ENCODE measurements around the gene CARMIL3. TPM values are rescaled to one million over a fixed set of nuclear protein-coding genes. Genes with fewer than 3 reads are reported as not detected.
"Not testable (repeated sequence)": the region's sequence is repeated elsewhere in the genome, so short reads cannot be mapped to it uniquely, and the experiment has no call there.

Gene CARMIL3
- total RNA-seq, 1 experiment from 2014 or later: not detected

GRCh38 chr14:24095271-24096068 is 43.7 kb downstream of the CARMIL3 start:
- DNase-seq (ENCODE audit: low read depth): no peak

GRCh38 chr14:24096545-24097181 is 44.9 kb downstream of the CARMIL3 start:
- no peak for DNase-seq (ENCODE audit: low read depth)

GRCh38 chr14:24098229-24098926 is 46.6 kb downstream of the CARMIL3 start:
- DNase-seq (ENCODE audit: low read depth): no peak

GRCh38 chr14:24098927-24099813 is 47.4 kb downstream of the CARMIL3 start:
- DNase-seq (ENCODE audit: low read depth): no peak

GRCh38 chr14:24100197-24100981 is 48.6 kb downstream of the CARMIL3 start:
- DNase-seq (ENCODE audit: low read depth): no peak

GRCh38 chr14:24100982-24101494 is 49.2 kb downstream of the CARMIL3 start:
- DNase-seq (ENCODE audit: low read depth): no peak

GRCh38 chr14:24102357-24103048 is 50.7 kb downstream of the CARMIL3 start:
- DNase-seq (ENCODE audit: low read depth): no peak

- DNase-seq (ENCODE audit: low read depth): no peak
These were observed 51.6 kb downstream of the CARMIL3 start for GRCh38 chr14:24103451-24103850.

GRCh38 chr14:24105609-24106239 is 53.9 kb downstream of the CARMIL3 start:
- not testable (repeated sequence) for DNase-seq (ENCODE audit: low read depth)

GRCh38 chr14:24106672-24107271 is 55.0 kb downstream of the CARMIL3 start:
- no peak for DNase-seq (ENCODE audit: low read depth)

GRCh38 chr14:24108336-24108874 is 56.6 kb downstream of the CARMIL3 start:
- no peak for DNase-seq (ENCODE audit: low read depth)

- peak; percentile 1 for DNase-seq (ENCODE audit: low read depth)
These were observed 58.3 kb downstream of the CARMIL3 start for GRCh38 chr14:24110060-24110459.

- DNase-seq (ENCODE audit: low read depth): no peak
These were observed 58.7 kb downstream of the CARMIL3 start for GRCh38 chr14:24110523-24110922.

GRCh38 chr14:24113379-24113800 is 61.6 kb downstream of the CARMIL3 start:
- DNase-seq (ENCODE audit: low read depth): no peak

GRCh38 chr14:24113801-24114531 is 62.2 kb downstream of the CARMIL3 start:
- peak; percentile 91 for DNase-seq (ENCODE audit: low read depth)

GRCh38 chr14:24114532-24115421 is 63.0 kb downstream of the CARMIL3 start, which contains the start of the genes DCAF11 and NRL:
TSS of gene DCAF11 (plus strand) at chr14:24114777. CDS start at chr14:24115595, 818 bp downstream.
TSS of gene NRL (minus strand) at chr14:24114949. CDS start at chr14:24082848, 32,101 bp downstream.
- peak; percentile 99 for DNase-seq (ENCODE audit: low read depth)
